WI38 (cell line): ENCODE data around the gene SMAGP.
A peak's percentile ranks its signal among the peaks of the same experiment; 100 is the strongest.
"Not testable (repeated sequence)": the region's sequence is repeated elsewhere in the genome, so short reads cannot be mapped to it uniquely, and the experiment has no call there.

Experiments
- H3K4me3 ChIP-seq: 2 replicates; pipeline ENCODE4 v1.5.1; 2011; ENCODE audit warnings: low read depth, mild to moderate bottlenecking, control low read depth, low read length
- TF ChIP-seq, protein P1 (sequence below): IDR thresholded peaks from 2 replicates; pipeline ENCODE4 v1.5.1; 2012; ENCODE audit warnings: low read depth, mild to moderate bottlenecking, control low read depth, low read length

Gene SMAGP

DNA sequence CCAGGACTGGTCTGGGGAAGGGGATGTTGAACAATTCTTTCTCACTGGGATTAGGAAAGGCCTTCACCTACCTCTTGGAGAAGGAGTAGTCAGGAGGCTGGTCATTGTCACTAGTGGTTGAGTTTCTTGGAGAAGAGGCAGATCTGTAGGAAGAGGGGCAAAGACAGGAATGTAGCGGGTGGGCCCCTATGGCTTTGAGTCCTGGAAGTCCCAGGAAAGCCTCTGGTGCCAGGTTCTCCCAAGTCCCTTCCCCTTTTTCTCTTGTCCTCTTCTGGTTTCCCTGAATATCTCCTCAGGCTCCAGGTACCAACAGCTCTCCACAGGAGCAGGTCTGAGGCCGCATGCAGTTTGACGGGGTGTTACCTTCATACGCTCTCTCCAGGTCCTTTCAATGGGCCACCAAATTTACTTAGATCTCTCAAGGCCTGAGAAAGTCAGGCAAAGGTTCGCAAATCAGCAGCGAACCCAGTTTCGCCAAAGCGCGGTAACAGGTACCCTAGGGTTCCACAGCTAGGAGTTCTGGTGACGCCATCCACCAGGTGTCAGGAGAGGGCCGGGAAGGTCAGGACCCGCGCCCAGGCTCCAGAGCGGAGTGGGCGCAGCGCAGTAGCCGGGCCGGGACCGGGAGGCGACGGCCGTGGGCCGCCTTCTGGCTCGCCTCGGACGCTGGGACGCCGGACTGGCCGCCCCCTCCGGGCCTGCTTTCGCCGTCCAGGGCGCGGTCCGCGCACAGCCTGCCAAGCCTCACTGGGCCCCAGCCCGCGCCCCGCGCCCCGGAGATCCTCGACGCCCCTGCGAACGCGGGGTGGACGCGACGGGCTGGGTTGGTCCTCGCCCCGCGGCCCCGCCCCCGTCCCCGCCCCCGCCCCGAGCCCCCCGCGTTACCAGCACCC lies 795 bp downstream of the SMAGP start:
- peak overlapping the region; percentile 66 for H3K4me3 ChIP-seq
- TF ChIP-seq, protein P1, sequence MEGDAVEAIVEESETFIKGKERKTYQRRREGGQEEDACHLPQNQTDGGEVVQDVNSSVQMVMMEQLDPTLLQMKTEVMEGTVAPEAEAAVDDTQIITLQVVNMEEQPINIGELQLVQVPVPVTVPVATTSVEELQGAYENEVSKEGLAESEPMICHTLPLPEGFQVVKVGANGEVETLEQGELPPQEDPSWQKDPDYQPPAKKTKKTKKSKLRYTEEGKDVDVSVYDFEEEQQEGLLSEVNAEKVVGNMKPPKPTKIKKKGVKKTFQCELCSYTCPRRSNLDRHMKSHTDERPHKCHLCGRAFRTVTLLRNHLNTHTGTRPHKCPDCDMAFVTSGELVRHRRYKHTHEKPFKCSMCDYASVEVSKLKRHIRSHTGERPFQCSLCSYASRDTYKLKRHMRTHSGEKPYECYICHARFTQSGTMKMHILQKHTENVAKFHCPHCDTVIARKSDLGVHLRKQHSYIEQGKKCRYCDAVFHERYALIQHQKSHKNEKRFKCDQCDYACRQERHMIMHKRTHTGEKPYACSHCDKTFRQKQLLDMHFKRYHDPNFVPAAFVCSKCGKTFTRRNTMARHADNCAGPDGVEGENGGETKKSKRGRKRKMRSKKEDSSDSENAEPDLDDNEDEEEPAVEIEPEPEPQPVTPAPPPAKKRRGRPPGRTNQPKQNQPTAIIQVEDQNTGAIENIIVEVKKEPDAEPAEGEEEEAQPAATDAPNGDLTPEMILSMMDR = peak; percentile 26; the same call in 1 of the 2 replicates

DNA sequence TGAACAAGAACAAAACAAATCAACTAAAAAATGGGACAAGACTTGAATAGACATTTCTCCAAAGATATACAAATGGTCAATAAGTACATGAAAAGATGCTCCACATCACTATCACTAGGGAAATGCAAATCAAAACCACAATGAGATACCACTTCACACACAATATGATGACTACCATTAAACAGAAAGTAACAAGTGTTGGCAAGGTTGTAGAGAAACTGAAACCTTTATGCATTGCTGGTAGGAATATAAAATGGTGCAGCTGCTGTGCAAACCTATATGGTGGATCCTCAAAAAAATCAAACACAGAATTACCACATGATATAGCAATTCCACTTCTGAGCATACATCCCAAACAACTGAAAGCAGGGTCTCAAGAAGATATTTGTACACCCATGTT lies 5.2 kb downstream of the SMAGP start:
- no peak overlapping the region for H3K4me3 ChIP-seq
- TF ChIP-seq, protein P1 = no peak

DNA sequence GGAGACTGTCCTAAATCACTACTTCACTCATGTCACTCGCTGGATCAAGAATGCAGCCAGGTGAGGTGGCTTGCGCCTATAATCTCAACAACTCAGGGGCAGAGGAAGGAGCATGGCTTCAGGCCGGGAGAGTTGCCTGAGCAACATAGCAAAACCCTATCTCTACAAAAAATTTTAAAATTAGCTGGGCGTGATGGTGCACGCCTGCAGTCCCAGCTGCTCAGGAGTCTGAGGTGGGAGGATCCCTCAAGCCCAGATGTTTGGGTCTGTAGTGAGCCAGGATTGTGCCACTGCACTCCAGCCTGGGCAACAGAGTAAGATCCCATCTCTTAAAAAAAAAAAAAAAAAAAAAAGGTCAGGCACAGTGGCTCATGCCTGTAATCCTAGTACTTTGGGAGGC lies 5.9 kb downstream of the SMAGP start:
- H3K4me3 ChIP-seq = no peak overlapping the region
- TF ChIP-seq, protein P1 = no peak

DNA sequence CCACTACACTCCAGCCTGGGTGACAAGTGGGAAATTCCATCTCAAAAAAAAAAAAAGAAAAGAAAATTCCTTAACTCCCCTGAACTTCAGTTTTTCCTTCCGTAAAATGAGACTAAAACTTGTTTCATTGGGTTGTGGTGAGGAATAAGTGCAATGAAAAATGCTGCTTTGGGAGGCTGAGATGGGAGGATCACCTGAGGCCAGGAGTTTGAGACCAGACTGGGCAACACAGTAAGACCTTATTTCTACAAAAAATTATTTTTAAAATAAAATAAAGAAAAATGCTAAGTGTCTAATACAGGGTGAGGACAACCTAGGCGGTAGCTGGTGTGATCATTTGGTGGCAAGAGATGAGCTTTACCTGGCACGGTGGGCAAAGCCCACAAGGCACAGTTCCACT lies 6.9 kb downstream of the SMAGP start:
- no peak overlapping the region for H3K4me3 ChIP-seq
- TF ChIP-seq, protein P1 = no peak

DNA sequence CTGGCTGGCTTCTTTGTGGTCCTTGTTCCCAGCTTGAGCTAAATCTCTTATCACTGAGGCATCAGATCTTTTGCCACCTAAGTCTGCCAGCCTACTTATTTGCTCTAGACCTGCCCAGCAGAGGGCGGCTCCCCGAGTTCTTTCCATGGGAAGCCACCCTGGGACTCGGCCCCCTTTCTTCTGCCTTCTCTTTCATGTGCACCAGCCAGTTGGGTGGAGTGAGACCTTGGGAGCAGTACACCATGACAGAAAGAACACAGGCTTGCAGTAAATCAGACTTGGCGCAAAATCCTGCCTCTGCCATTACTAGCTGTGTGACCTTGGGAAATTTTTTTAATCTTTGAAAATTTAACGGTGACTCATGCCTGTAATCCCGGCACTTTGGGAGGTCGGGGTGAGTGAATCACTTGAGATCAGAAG lies 7.4 kb downstream of the SMAGP start:
- TF ChIP-seq, protein P1 = no peak
- no peak overlapping the region for H3K4me3 ChIP-seq

DNA sequence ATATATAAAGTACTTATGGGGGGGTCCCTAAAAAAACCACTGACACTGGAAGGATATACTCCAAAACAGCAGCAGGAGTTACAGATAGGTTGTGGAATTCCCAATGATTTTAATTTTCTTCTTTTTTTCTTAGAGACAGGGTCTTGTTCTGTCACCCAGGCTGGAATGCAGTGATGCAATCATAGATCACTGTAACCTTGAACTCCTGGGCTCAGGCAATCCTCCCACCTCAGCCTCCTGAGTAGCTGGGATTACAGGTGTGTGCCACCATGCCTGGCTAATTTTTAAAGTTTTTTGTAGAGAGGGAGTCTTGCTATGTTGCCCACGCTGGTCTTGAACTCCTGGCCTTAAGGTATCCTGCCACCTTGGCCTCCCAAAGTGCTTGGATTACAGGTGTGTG lies 10.6 kb downstream of the SMAGP start:
- H3K4me3 ChIP-seq = not testable (repeated sequence)

DNA sequence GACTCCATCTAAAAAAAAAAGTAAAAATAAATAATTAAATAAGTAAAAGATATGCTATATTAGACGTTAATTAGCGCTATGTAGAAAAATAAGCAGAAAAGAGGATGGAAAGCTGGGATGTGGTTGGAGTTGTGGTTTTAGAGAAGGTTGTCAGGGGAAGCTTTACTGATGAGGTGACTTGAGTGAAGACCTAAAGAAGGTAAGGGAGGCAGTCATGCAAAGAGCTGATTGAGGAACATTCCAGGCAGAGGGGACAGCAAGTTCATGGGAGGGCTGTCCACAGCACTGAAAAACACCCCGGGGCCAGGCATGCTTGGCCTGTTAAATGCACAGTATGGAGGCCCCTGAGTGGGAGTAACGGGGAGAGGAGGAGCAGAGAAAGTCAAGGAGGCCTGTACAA lies 15.7 kb downstream of the SMAGP start:
- TF ChIP-seq, protein P1 = no peak
- H3K4me3 ChIP-seq = no peak overlapping the region
